Upper lobe of left lung (tissue), 6 donors: ENCODE measurements around the gene MUC5AC. TPM values are rescaled to one million over a fixed set of nuclear protein-coding genes. Genes with fewer than 3 reads are reported as not detected.
A peak's percentile ranks its signal among the peaks of the same experiment; 100 is the strongest.

Experiments used
- ATAC-seq, 2 donors: fragments of 200-7000 bp; cut with Tn5 transposase; one replicate each; pipeline ENCODE4 v1.9.1; 2022; ENCODE audit warnings: mild to moderate bottlenecking in 2 of 2, moderate library complexity in 2 of 2; ENCODE audit not compliant: low FRiP score in 2 of 2
- DNase-seq, 2 donors: peaks; one replicate each; pipeline ENCODE4 v3.0.0-alpha.2; 2019 to 2020
- H3K27ac ChIP-seq, 4 donors: fragments of 200-600 bp; sonication (generic); one replicate each; pipeline ENCODE4 v1.5.1; 2016 to 2019
- H3K27me3 ChIP-seq, 4 donors: fragments of 200-600 bp; sonication (generic); one replicate each; pipeline ENCODE4 v1.5.1; 2017 to 2019
- H3K36me3 ChIP-seq, 4 donors: fragments of 200-600 bp; sonication (generic); one replicate each; pipeline ENCODE4 v1.5.1; 2016 to 2019
- H3K4me1 ChIP-seq, 4 donors: fragments of 200-600 bp; sonication (generic); one replicate each; pipeline ENCODE4 v1.5.1; 2018 to 2019
- H3K4me3 ChIP-seq, 4 donors: fragments of 200-600 bp; sonication (generic); one replicate each; pipeline ENCODE4 v1.5.1; 2017 to 2019; ENCODE audit warnings: mild to moderate bottlenecking in 2 of 4, moderate library complexity in 1 of 4
- H3K9me3 ChIP-seq, 4 donors: fragments of 200-600 bp; sonication (generic); one replicate each; pipeline ENCODE4 v1.5.1; 2018 to 2019
- EP300 ChIP-seq, 4 donors: sonication (generic); formaldehyde crosslinking; IDR thresholded peaks; one replicate each; pipeline ENCODE4 v1.5.1; 2017; ENCODE audit warnings: antibody characterized with exemption in 4 of 4, control low read depth in 2 of 4
- POLR2A ChIP-seq, 4 donors: fragments of 450-650 bp; IDR thresholded peaks; one replicate each; pipeline ENCODE4 v1.5.1; 2016 to 2017; ENCODE audit warnings: antibody characterized with exemption in 4 of 4, mild to moderate bottlenecking in 2 of 4
- POLR2AphosphoS5 ChIP-seq, 2 donors: sonication (generic); formaldehyde crosslinking; IDR thresholded peaks; one replicate each; pipeline ENCODE4 v1.5.1; 2017; ENCODE audit warnings: antibody characterized with exemption in 2 of 2
- WGBS, 2 donors: methylation state at CpG; one replicate each; pipeline ENCODE4 v1.1.5; 2017 to 2018; 5-methylcytosine and 5-hydroxymethylcytosine counted together
- total RNA-seq, 6 donors: library from RNA; depleted of rRNA in 4 of 6; stranded (reverse); fragments of >200 nt in 4 of 6; gene quantifications; one replicate each; pipeline versions ENCODE4 v1.1.0 to v1.2.1, GENCODE V29; 2016 to 2021
- TF ChIP-seq, protein P1 (sequence below), 6 experiments: fragments of 450-650 bp in 4 of 6; fragments of 200-600 bp in 2 of 6; sonication (generic) in 2 of 6; IDR thresholded peaks; one replicate each; pipeline ENCODE4 v1.5.1; 2016 to 2019; ENCODE audit warnings: antibody characterized with exemption in 6 of 6
- donor health status: DM: no; HTN: no; CAD: no; lungs with moderate emphysema.
- donor health status: DM: no; HTN: yes; CAD: no; lungs with severe emphysema.

Gene MUC5AC
- total RNA-seq, 6 donors from 2014 or later, result under 0.01 to 7.3 (median 0.78) TPM; not detected in 1

GRCh38 chr11:1204381-1205101 is 46.8 kb downstream of the MUC5AC start:
- peaks cover 0 to 8% (median 3%) of the 10 kb centered on the region in 4 donors for H3K4me1 ChIP-seq
- no peak for TF ChIP-seq POLR2A (IDR thresholded peaks at IDR 0.05)
- DNase-seq (peak in 1 of 2 donors; percentile 60), ATAC-seq (no peak)
- H3K27ac ChIP-seq, result no peak overlapping the region
- 86 to 88% methylated on average over 7 to 9 of the region's 22 CpGs for WGBS, 2 donors
- H3K4me3 ChIP-seq, result no peak overlapping the region
- no peaks in the 10 kb centered on the region for H3K9me3 ChIP-seq
- H3K27me3 ChIP-seq, result peaks cover 0 to 3% (median 0%) of the 10 kb centered on the region in 4 donors
- H3K36me3 ChIP-seq, result no peaks in the 10 kb centered on the region

GRCh38 chr11:1205121-1205986 is 47.6 kb downstream of the MUC5AC start:
- DNase-seq (peak in 1 of 2 donors; percentile 66), ATAC-seq (no peak)
- Histone ChIP-seq H3K27me3 (no peaks in the 10 kb centered on the region), H3K36me3 (no peaks in the 10 kb centered on the region), H3K4me3 (no peak overlapping the region), H3K27ac (no peak overlapping the region), H3K9me3 (no peaks in the 10 kb centered on the region), H3K4me1 (peaks cover 0 to 8% (median 3%) of the 10 kb centered on the region in 4 donors)
- WGBS, 2 donors, result 63 to 72% methylated on average over 24 to 35 of the region's 35 CpGs
- TF ChIP-seq POLR2A (IDR thresholded peaks at IDR 0.05) (no peak), POLR2AphosphoS5 (IDR thresholded peaks at IDR 0.05) (no peak), EP300 (IDR thresholded peaks at IDR 0.05) (no peak)
- TF ChIP-seq, protein P1, sequence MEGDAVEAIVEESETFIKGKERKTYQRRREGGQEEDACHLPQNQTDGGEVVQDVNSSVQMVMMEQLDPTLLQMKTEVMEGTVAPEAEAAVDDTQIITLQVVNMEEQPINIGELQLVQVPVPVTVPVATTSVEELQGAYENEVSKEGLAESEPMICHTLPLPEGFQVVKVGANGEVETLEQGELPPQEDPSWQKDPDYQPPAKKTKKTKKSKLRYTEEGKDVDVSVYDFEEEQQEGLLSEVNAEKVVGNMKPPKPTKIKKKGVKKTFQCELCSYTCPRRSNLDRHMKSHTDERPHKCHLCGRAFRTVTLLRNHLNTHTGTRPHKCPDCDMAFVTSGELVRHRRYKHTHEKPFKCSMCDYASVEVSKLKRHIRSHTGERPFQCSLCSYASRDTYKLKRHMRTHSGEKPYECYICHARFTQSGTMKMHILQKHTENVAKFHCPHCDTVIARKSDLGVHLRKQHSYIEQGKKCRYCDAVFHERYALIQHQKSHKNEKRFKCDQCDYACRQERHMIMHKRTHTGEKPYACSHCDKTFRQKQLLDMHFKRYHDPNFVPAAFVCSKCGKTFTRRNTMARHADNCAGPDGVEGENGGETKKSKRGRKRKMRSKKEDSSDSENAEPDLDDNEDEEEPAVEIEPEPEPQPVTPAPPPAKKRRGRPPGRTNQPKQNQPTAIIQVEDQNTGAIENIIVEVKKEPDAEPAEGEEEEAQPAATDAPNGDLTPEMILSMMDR (IDR thresholded peaks at IDR 0.05), result no peak

- Histone ChIP-seq H3K36me3 (no peaks in the 10 kb centered on the region), H3K9me3 (peaks cover 0 to 2% (median 0%) of the 10 kb centered on the region in 4 donors), H3K4me1 (peaks cover 0 to 8% (median 3%) of the 10 kb centered on the region in 4 donors), H3K27me3 (no peaks in the 10 kb centered on the region), H3K27ac (no peak overlapping the region), H3K4me3 (no peak overlapping the region)
- peak in 1 of 2 donors; percentile 63 for DNase-seq
- no peak for TF ChIP-seq POLR2A (IDR thresholded peaks at IDR 0.05)
- ATAC-seq, result no peak
- WGBS, 2 donors, result 92 to 95% methylated on average over 4 to 8 of the region's 8 CpGs
These were observed 48.2 kb downstream of the MUC5AC start for GRCh38 chr11:1205987-1206331.

GRCh38 chr11:1206391-1207271 is 48.9 kb downstream of the MUC5AC start:
- DNase-seq (peak in 1 of 2 donors; percentile 73), ATAC-seq (no peak)
- no peaks in the 10 kb centered on the region for H3K27me3 ChIP-seq
- 85 to 86% methylated on average over 16 to 29 of the region's 38 CpGs for WGBS, 2 donors
- no peak overlapping the region for H3K27ac ChIP-seq
- peaks cover 0 to 8% (median 3%) of the 10 kb centered on the region in 4 donors for H3K4me1 ChIP-seq
- H3K9me3 ChIP-seq, result peaks cover under 1 to 7% (median 2%) of the 10 kb centered on the region in 4 donors
- no peaks in the 10 kb centered on the region for H3K36me3 ChIP-seq
- TF ChIP-seq POLR2AphosphoS5 (IDR thresholded peaks at IDR 0.05) (no peak), POLR2A (IDR thresholded peaks at IDR 0.05) (no peak), EP300 (IDR thresholded peaks at IDR 0.05) (no peak)
- TF ChIP-seq, protein P1 (IDR thresholded peaks at IDR 0.05), result no peak
- H3K4me3 ChIP-seq, result no peak overlapping the region

DNA sequence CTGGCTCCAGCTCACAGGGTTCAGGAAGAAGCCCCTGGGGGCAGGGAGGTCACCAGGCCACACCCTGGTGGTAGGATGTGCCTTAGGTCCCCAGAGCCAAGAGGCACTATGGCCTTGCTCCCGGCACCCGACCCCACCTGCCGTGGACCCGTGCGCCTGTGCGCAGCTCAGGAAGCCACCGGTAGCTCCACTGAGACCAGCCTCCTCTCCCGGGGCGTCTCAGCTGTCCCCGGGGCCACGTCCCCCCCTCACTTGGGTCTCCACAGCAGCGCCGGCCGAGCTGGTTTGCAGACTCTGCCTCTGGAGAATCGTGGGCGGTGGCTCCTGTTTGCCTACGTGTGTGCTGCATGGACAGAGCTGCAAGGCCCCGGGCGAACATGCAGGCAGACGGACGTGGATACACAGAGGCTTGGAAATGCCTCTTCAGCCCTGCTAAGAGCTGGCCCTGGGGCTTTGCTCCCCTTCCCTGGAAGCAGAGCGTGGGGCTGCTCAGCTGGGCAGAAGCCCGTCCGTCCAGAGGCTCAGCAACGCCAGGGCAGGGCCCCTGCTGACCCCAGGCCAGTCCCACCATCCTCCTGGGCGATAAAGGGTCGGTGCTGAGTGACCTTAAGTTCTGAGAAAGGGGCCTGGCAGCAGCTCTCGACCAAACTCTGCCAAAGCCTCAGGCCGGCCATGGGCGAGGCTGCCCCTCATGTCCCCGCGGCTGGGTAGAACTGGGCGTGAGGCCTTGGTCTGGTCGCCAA is 49.8 kb downstream of the MUC5AC start:
- 87 to 89% methylated on average over 16 to 34 of the region's 34 CpGs for WGBS, 2 donors
- Histone ChIP-seq H3K27me3 (no peaks in the 10 kb centered on the region), H3K9me3 (peaks cover 9 to 14% (median 10%) of the 10 kb centered on the region in 4 donors), H3K36me3 (no peaks in the 10 kb centered on the region), H3K4me3 (no peak overlapping the region), H3K4me1 (peaks cover 0 to 8% (median 3%) of the 10 kb centered on the region in 4 donors), H3K27ac (no peak overlapping the region)
- TF ChIP-seq, protein P1 (IDR thresholded peaks at IDR 0.05), result no peak
- TF ChIP-seq POLR2A (IDR thresholded peaks at IDR 0.05), result no peak
- no peak for TF ChIP-seq POLR2AphosphoS5 (IDR thresholded peaks at IDR 0.05)
- no peak for TF ChIP-seq EP300 (IDR thresholded peaks at IDR 0.05)
- ATAC-seq, result no peak
- peak in 1 of 2 donors; percentile 77 for DNase-seq
